ENCODE data around the gene PARVB. TPM values are rescaled to one million over a fixed set of nuclear protein-coding genes. Genes with fewer than 3 reads are reported as not detected.

PARVB gene
- polyA plus RNA-seq, 1 experiment: 49.5 TPM

DNA sequence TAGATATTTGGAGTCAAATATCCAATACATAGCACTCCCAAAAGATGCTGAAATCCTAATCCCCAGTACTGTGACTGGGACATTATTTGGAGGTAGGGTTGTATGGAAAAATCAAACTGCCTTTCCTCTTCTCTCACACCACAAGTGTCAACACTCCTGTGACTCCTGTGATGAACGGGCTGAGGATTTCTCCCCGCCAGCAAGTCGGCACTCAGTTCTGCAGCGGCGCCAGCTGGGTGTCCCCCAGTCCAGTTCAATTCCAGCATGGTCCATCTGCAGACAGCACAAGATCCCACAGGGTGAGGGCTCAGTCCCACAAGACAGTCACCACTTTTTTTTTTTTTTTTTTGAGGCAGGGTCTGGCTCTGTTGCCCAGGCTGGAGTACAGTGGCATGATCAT is 4.3 kb upstream of the PARVB start:
- no peaks in the 10 kb centered on the region for H3K27me3 ChIP-seq (ENCODE audit: control insufficient read depth, insufficient read depth, low read length)
- ChIA-PET POLR2A (interaction anchor here (0.7 kb wide), 1 partner anchor 10 kb away, joined by 4 read pairs; no protein-coding TSS in a partner anchor), CTCF (no interaction called here)
- no peaks in the 10 kb centered on the region for H3K9me3 ChIP-seq (ENCODE audit: control insufficient read depth, insufficient read depth, low read length)
- DNase-seq (ENCODE audit: low read depth, low spot score): no peak
- H3K4me3 ChIP-seq (ENCODE audit: low read depth, low read length): no peak overlapping the region
- H3K27ac ChIP-seq (ENCODE audit: low read depth, low read length): no peak overlapping the region
- no peak for TF ChIP-seq CTCF (IDR thresholded peaks at IDR 0.05; ENCODE audit: low read depth, low read length)

DNA sequence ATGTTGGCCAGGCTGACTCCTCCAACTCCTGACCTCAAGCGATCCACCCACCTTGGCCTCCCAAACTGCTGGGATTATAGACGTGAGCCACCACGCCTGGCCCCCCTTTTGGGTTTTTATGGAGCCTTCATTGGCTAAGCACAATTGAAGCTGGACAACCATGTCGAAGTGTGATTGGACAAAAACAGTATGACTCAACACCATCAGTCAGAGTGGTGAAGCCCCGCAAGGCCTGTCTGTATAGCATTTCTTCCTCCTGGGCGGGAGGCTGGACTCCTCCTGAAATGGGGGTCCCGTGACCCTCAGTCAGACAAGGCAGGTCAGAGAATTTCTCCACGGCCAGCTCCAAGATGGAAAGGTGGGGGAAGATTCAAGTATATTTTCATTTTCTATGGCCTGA is 3.1 kb upstream of the PARVB start:
- ChIA-PET POLR2A (interaction anchor here (0.6 to 1.4 kb wide), 2 partner anchors 12 to 645 kb away, joined by 3 to 9 read pairs; no protein-coding TSS in a partner anchor), CTCF (interaction anchor here (1.4 kb wide), 1 partner anchor 27 kb away, joined by 7 read pairs; no protein-coding TSS in a partner anchor)
- Histone ChIP-seq H3K4me3 (ENCODE audit: low read depth, low read length) (no peak overlapping the region), H3K9me3 (ENCODE audit: control insufficient read depth, insufficient read depth, low read length) (no peaks in the 10 kb centered on the region), H3K27ac (ENCODE audit: low read depth, low read length) (peak overlapping the region; percentile 61), H3K27me3 (ENCODE audit: control insufficient read depth, insufficient read depth, low read length) (no peaks in the 10 kb centered on the region)
- no peak for TF ChIP-seq CTCF (IDR thresholded peaks at IDR 0.05; ENCODE audit: low read depth, low read length)
- DNase-seq (ENCODE audit: low read depth, low spot score): no peak

- Histone ChIP-seq H3K9me3 (ENCODE audit: control insufficient read depth, insufficient read depth, low read length) (no peaks in the 10 kb centered on the region; the same call in 1 of the 2 replicates), H3K4me3 (ENCODE audit: low read depth, low read length) (peak overlapping the region; percentile 70), H3K27ac (ENCODE audit: low read depth, low read length) (peak overlapping the region; percentile 31), H3K27me3 (ENCODE audit: control insufficient read depth, insufficient read depth, low read length) (no peaks in the 10 kb centered on the region)
- POLR2A ChIA-PET: interaction anchor here (0.6 to 0.7 kb wide), 2 partner anchors 11 to 65 kb away, joined by 3 to 6 read pairs; no protein-coding TSS in a partner anchor
- CTCF ChIA-PET: no interaction called here
- no peak for DNase-seq (ENCODE audit: low read depth, low spot score)
- no peak for TF ChIP-seq CTCF (IDR thresholded peaks at IDR 0.05; ENCODE audit: low read depth, low read length)
Observed at GRCh38 chr22:44023404-44024287, 456 bp upstream of the PARVB start.

DNA sequence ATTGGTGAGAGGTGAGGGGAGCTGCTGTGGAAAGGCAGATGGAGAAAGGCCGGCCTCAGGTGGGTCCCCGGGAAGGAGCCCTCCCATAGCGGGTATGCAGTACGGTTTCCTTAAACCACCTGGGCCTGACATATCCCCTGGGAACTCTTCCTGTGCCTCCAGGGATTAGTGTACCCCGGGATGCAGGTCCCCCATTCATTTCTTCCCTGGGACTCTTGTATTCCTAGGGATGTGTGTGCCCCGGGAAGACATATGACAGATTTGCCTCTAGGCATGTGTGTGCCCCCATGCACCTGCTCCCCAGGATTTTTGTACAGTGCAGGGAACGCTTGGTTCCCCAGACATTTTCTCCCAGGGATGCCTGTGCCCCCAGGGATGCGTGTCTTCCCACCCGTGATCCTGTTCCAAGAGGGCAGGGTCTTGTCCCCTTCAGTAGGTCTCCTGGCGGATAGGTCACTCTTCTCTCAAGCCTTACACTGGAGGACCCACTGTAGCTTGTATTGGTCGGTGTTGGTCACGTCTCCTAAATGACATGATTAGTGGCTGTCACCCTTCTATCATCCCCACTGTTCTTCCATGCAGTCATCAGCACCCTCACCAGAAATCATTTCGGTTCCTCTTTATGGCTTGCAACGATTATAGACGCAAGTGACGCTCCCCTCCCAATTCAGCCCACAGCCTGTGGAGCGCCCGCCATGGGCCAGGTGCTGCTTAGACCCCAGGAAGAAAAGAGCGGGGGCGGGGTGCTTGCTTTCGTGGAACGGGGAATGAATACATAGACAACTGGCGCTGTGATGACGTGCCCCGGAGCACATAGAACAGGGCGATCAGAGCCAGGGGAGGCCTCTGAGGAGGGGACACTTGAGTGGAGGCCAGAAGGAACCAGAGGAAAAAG is 1.3 kb downstream of the PARVB start:
- Histone ChIP-seq H3K4me3 (ENCODE audit: low read depth, low read length) (peak overlapping the region; percentile 70), H3K27me3 (ENCODE audit: control insufficient read depth, insufficient read depth, low read length) (no peaks in the 10 kb centered on the region), H3K9me3 (ENCODE audit: control insufficient read depth, insufficient read depth, low read length) (no peaks in the 10 kb centered on the region; the same call in 1 of the 2 replicates), H3K27ac (ENCODE audit: low read depth, low read length) (no peak overlapping the region)
- TF ChIP-seq CTCF (IDR thresholded peaks at IDR 0.05; ENCODE audit: low read depth, low read length): no peak
- CTCF ChIA-PET: no interaction called here
- DNase-seq (ENCODE audit: low read depth, low spot score): no peak
- POLR2A ChIA-PET: no interaction called here

Measured in AG04450 (cell line).